GM20000 (cell line): ENCODE data around the gene ERC1.

Experiments
- DNase-seq: peaks from one replicate; pipeline ENCODE4 v3.0.0; 2012; ENCODE audit warnings: low spot score
- CTCF ChIP-seq: IDR thresholded peaks from 2 replicates; pipeline ENCODE4 v1.5.1; 2012; ENCODE audit warnings: mild to moderate bottlenecking, control low read depth; ENCODE audit errors: extremely low read depth, missing control alignments

Gene ERC1

GRCh38 chr12:1544996-1545700, 554.1 kb downstream of the ERC1 start:
- TF ChIP-seq CTCF: no peak
- no peak for DNase-seq
